Measurements from ENCODE around the gene ACLY. TPM values are rescaled to one million over a fixed set of nuclear protein-coding genes. Genes with fewer than 3 reads are reported as not detected.

Gene ACLY
- total RNA-seq, 1 donor from 2014 or later = 143 TPM

DNA sequence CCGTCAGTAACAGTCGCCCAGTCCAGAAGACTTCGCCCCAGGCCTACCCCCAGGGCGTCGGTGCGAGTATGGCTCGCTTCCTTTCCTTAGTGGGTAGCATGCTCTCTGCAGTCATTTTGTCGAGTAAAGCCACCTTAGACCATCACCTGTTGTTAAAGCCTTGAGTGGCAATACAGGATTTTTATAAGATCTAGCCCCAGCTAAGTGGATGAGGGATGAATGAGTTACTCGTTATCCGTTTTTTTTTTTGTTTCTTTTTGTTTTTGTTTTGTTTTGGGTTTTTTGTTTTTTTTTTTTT lies 53.2 kb downstream of the ACLY start:
- no peak overlapping the region for H3K4me3 Mint-ChIP-seq
- TF ChIP-seq, protein P1, sequence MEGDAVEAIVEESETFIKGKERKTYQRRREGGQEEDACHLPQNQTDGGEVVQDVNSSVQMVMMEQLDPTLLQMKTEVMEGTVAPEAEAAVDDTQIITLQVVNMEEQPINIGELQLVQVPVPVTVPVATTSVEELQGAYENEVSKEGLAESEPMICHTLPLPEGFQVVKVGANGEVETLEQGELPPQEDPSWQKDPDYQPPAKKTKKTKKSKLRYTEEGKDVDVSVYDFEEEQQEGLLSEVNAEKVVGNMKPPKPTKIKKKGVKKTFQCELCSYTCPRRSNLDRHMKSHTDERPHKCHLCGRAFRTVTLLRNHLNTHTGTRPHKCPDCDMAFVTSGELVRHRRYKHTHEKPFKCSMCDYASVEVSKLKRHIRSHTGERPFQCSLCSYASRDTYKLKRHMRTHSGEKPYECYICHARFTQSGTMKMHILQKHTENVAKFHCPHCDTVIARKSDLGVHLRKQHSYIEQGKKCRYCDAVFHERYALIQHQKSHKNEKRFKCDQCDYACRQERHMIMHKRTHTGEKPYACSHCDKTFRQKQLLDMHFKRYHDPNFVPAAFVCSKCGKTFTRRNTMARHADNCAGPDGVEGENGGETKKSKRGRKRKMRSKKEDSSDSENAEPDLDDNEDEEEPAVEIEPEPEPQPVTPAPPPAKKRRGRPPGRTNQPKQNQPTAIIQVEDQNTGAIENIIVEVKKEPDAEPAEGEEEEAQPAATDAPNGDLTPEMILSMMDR (IDR thresholded peaks at IDR 0.05) = no peak
- intact Hi-C loops (cut with micrococcal nuclease) = loop anchor here (1.0 to 10.0 kb wide), 7 partner anchors 52 to 1529 kb away; partner anchors contain the start of genes ACLY, ARL4D, CNP and HAP1
- H3K27ac Mint-ChIP-seq = peak overlapping the region; percentile 87
- ATAC-seq (ENCODE audit: low read depth) (no peak), DNase-seq (no peak)
- ChIA-PET POLR2A (interaction anchor here (1.2 to 2.1 kb wide), 10 partner anchors 14 to 523 kb away, joined by 3 to 23 read pairs (median 6); partner anchors contain the start of genes ACLY, CNP, EIF1 and JUP), CTCF (interaction anchor here (1.5 to 2.1 kb wide), 2 partner anchors 11 to 54 kb away, joined by 4 to 7 read pairs; partner anchors contain the start of gene P3H4)
- H3K36me3 Mint-ChIP-seq (ENCODE audit: low read depth) = peaks cover 36% of the 10 kb centered on the region
- H3K9me3 Mint-ChIP-seq = no peaks in the 10 kb centered on the region
- H3K4me1 Mint-ChIP-seq = peaks cover 15% of the 10 kb centered on the region
- H3K27me3 Mint-ChIP-seq = no peaks in the 10 kb centered on the region

DNA sequence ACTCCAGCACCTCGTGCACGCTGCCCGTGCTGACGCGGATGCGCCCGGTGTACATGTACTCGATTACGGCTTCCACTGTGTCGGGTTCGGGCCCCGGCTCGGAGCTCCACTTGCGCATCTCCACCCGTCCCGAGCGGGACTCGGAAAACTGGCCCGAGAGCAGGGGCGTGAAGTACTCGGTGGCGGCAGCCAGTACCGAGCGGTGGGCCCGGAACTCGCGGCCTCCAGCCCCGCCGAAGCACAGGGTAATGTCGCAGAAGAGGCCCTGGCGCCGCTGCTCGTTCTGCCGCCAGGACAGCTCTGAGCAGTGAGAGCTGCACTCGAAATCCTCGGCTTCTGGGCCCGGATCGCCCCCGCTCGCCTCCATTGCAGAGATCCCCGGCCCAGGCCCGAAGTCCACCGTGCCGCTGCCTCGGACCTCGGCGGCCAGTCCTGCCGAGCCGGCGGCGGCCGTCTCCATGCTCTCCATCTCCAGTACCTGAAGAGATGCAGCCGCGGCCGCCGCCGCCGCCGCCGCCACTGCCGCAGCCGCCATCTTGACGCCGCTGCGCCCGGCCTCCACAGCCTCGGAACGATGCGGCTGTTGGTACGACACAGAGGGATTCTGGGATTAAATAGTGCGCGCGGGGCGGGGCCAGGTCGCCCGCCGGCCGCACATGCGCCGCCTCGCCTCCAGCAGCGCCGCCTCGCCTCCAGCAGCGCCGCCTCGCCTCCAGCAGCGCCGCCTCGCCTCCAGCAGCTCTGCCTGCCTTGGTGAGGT lies 53.7 kb downstream of the ACLY start, which contains the start of gene KLHL11:
TSS of gene KLHL11 (minus strand) at position 588 of the 760 bp plus-strand sequence. CDS start at position 535, 53 bp downstream.
- ChIA-PET POLR2A (interaction anchor here (1.0 to 2.1 kb wide), 13 partner anchors 14 to 523 kb away, joined by 3 to 23 read pairs (median 6); partner anchors contain the start of genes ACLY, CNP, EIF1 and JUP), CTCF (interaction anchor here (1.5 to 2.1 kb wide), 2 partner anchors 10 to 54 kb away, joined by 4 to 7 read pairs; partner anchors contain the start of gene P3H4)
- Mint-ChIP-seq H3K4me3 (no peak within 1 kb of the TSS), H3K27ac (peak within 1 kb of the TSS; percentile 87), H3K36me3 (ENCODE audit: low read depth) (peaks cover 31% of the 10 kb centered on the region), H3K4me1 (peaks cover 19% of the 10 kb centered on the region), H3K9me3 (no peaks in the 10 kb centered on the region), H3K27me3 (no peaks in the 10 kb centered on the region)
- DNase-seq (peak; percentile 84), ATAC-seq (ENCODE audit: low read depth) (peak; percentile 95)
- TF ChIP-seq, protein P1 (IDR thresholded peaks at IDR 0.05) = no peak
- intact Hi-C loops (cut with micrococcal nuclease) = loop anchor here (1.0 to 10.0 kb wide), 7 partner anchors 52 to 1530 kb away; partner anchors contain the start of genes ACLY, ARL4D, CNP and HAP1

DNA sequence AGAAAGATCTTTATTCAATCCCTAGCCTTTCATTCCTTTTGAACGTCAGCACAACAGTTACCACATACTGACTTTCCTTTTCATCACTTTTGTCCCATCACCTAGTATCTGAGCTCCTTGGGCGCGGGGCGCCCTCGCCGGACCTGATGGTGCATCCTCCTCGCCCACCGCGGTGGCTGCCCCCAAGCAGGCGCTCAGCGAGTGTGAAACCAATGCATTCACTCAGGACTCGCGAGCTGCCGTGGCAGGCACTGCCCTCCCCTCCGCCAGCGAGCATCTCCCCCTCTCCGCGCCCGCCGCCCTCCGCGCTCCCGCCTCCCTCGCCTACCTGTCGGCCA lies 54.3 kb downstream of the ACLY start:
- TF ChIP-seq, protein P1 (IDR thresholded peaks at IDR 0.05) = no peak
- ChIA-PET CTCF (interaction anchor here (1.5 to 2.1 kb wide), 2 partner anchors 10 to 53 kb away, joined by 4 to 7 read pairs; partner anchors contain the start of gene P3H4), POLR2A (interaction anchor here (1.0 to 2.1 kb wide), 13 partner anchors 15 to 524 kb away, joined by 3 to 23 read pairs (median 6); partner anchors contain the start of genes ACLY, CNP, EIF1 and JUP)
- ATAC-seq (ENCODE audit: low read depth) (no peak), DNase-seq (peak; percentile 55)
- no peaks in the 10 kb centered on the region for H3K9me3 Mint-ChIP-seq
- no peak overlapping the region for H3K27ac Mint-ChIP-seq
- no peak overlapping the region for H3K4me3 Mint-ChIP-seq
- peaks cover 22% of the 10 kb centered on the region for H3K4me1 Mint-ChIP-seq
- intact Hi-C loops (cut with micrococcal nuclease) = loop anchor here (2.0 to 10.0 kb wide), 4 partner anchors 54 to 1530 kb away; partner anchors contain the start of genes ARL4D, HAP1, JUP and P3H4
- peaks cover 25% of the 10 kb centered on the region for H3K36me3 Mint-ChIP-seq (ENCODE audit: low read depth)
- no peaks in the 10 kb centered on the region for H3K27me3 Mint-ChIP-seq

DNA sequence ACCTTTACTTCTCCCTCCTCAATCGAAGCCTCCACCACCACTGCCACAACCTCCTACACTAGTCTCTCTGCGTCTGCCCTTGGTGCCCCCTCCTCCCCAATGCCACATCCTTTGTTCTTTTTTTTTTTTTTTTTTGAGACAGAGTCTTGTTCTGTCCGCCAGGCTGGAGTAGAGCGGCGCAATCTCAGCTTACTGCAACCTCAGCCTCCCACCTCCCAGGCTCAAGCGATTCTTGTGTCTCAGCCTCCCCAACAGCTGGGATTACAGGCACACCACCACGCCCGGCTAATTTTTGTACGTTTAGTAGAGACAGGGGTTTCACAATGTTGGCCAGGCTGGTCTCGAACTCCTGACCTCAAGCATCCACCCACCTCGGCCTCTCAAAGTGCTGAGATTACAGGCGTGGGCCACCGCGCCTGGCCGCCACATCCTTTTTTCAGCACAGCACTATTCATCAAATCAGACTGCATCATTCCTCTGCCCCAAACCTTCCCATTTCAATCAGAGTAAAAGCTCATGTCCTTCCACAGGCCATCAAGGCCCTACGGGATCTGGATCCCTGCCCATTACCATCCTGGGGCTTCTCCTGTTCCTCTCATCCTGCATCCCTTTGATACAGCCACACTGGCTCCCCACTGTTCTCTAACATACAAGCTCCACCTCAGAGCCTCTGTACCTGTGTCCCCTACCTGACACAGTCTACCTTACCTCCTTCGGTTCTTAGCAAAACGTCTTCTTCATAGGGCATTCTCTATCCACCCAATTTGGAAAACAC lies 55.5 kb downstream of the ACLY start:
- no peaks in the 10 kb centered on the region for H3K9me3 Mint-ChIP-seq
- intact Hi-C loops (cut with micrococcal nuclease) = loop anchor here (10.0 kb wide), 2 partner anchors 128 to 1532 kb away; partner anchors contain the start of genes ARL4D and HAP1
- peaks cover 24% of the 10 kb centered on the region for H3K4me1 Mint-ChIP-seq
- POLR2A ChIA-PET = interaction anchor here (0.6 to 1.9 kb wide), 5 partner anchors 10 to 174 kb away, joined by 3 to 9 read pairs (median 3); partner anchors contain the start of gene P3H4
- H3K4me3 Mint-ChIP-seq = no peak overlapping the region
- no peaks in the 10 kb centered on the region for H3K27me3 Mint-ChIP-seq
- CTCF ChIA-PET = interaction anchor here (2.1 kb wide), 1 partner anchor 52 kb away, joined by 7 read pairs; the partner anchor contains the start of gene P3H4
- TF ChIP-seq, protein P1 (IDR thresholded peaks at IDR 0.05) = no peak
- ATAC-seq (ENCODE audit: low read depth) (no peak), DNase-seq (no peak)
- H3K27ac Mint-ChIP-seq = no peak overlapping the region
- peaks cover 13% of the 10 kb centered on the region for H3K36me3 Mint-ChIP-seq (ENCODE audit: low read depth)
